ENCODE results near the gene HIBADH.

Gene HIBADH

DNA sequence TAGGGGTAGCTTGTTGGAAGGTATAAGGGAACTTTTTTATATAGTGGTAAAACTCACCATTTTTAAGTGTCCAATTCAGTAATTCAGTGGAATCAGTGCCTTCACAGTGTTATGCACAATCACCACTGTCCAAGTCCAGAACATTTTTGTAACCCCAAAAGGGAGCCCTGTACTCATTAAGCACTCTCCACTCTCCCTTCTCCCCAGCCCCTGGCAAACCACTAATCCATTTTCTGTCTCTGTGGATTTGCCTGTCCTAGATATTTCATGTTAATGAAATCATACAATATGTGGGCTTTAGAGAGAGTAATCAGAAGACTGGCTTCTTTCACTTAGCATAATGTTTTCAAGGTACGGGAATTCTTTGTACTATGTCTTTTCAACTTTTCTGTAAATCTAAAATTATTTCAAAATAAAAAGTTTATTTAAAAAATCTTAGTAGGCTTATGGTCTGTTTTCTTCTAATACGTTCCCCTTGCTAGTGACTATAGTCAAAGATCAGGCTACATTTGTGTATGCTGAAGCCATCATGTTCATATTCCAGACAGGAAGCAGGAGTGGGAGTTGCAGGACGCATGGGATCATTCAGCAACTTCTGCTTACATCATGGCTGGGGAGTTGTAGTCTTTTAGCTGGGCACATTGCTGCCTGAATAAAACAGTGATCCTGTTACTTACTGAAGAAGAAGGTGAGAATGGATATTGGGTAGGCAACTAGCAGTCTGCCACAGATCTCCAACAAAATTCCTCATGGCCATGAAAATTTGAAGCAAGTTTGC is 41.9 kb upstream of the HIBADH start:
- ChIA-PET POLR2A (no interaction called here), CTCF (no interaction called here)
- no peak overlapping the region for H3K4me3 ChIP-seq (ENCODE audit: low read depth, low read length)
- TF ChIP-seq, protein P1, sequence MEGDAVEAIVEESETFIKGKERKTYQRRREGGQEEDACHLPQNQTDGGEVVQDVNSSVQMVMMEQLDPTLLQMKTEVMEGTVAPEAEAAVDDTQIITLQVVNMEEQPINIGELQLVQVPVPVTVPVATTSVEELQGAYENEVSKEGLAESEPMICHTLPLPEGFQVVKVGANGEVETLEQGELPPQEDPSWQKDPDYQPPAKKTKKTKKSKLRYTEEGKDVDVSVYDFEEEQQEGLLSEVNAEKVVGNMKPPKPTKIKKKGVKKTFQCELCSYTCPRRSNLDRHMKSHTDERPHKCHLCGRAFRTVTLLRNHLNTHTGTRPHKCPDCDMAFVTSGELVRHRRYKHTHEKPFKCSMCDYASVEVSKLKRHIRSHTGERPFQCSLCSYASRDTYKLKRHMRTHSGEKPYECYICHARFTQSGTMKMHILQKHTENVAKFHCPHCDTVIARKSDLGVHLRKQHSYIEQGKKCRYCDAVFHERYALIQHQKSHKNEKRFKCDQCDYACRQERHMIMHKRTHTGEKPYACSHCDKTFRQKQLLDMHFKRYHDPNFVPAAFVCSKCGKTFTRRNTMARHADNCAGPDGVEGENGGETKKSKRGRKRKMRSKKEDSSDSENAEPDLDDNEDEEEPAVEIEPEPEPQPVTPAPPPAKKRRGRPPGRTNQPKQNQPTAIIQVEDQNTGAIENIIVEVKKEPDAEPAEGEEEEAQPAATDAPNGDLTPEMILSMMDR (IDR thresholded peaks at IDR 0.05; ENCODE audit: insufficient read depth, low read length, missing control alignments) = no peak
- no peak for DNase-seq (ENCODE audit: low read depth, low spot score)

DNA sequence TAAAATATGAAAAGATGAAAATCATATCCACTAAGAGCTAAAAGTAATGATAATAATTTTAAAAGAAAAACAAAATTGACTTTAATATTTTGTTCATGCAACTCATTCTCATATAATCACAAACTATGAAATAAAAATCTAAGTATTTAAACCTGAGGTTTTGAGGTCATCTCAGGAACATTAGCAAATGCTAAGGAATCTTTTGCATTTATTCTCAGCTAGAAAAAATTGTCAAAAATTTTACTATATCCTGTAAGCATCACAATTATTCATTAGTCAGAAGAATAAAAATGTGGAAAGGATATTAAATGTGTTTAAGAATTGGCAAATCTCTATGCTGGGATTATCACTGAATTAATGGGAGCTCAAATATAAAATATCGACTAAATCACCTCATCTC is 40.5 kb upstream of the HIBADH start:
- ChIA-PET CTCF (interaction anchor here (0.8 to 1.1 kb wide), 2 partner anchors 12 to 507 kb away, joined by 3 to 6 read pairs; no protein-coding TSS in a partner anchor), POLR2A (interaction anchor here (0.9 kb wide), 1 partner anchor 38 kb away, joined by 3 read pairs; no protein-coding TSS in a partner anchor)
- DNase-seq (ENCODE audit: low read depth, low spot score) = no peak
- TF ChIP-seq, protein P1 (IDR thresholded peaks at IDR 0.05; ENCODE audit: insufficient read depth, low read length, missing control alignments) = no peak
- no peak overlapping the region for H3K4me3 ChIP-seq (ENCODE audit: low read depth, low read length)

DNA sequence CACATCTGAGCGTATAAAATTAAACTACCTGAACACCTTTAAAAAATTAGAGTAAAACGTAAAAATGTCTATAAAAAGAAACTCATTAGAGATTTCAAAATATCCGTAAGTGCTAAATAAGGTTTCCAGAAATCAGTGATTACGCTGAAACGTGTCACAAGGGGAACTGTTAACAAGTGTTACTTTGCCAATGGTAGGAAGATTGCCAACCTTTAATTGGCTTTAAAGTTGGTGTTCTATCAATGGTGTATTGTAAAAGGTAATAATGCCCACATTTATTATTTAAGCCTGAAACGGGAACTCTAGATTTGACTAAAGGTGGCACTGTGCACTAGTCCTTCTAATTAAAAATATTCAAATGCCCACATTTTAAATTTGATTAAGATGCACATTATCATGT is 37.8 kb upstream of the HIBADH start:
- POLR2A ChIA-PET = no interaction called here
- no peak overlapping the region for H3K4me3 ChIP-seq (ENCODE audit: low read depth, low read length)
- no peak for DNase-seq (ENCODE audit: low read depth, low spot score)
- CTCF ChIA-PET = no interaction called here
- TF ChIP-seq, protein P1 (IDR thresholded peaks at IDR 0.05; ENCODE audit: insufficient read depth, low read length, missing control alignments) = no peak

GRCh38 chr7:27699751-27700150 is 37.1 kb upstream of the HIBADH start:
- no peak overlapping the region for H3K4me3 ChIP-seq (ENCODE audit: low read depth, low read length)
- TF ChIP-seq, protein P1 (IDR thresholded peaks at IDR 0.05; ENCODE audit: insufficient read depth, low read length, missing control alignments) = no peak
- ChIA-PET POLR2A (no interaction called here), CTCF (interaction anchor here (1.2 kb wide), 2 partner anchors 16 to 41 kb away, joined by 4 read pairs; no protein-coding TSS in a partner anchor)
- DNase-seq (ENCODE audit: low read depth, low spot score) = no peak

DNA sequence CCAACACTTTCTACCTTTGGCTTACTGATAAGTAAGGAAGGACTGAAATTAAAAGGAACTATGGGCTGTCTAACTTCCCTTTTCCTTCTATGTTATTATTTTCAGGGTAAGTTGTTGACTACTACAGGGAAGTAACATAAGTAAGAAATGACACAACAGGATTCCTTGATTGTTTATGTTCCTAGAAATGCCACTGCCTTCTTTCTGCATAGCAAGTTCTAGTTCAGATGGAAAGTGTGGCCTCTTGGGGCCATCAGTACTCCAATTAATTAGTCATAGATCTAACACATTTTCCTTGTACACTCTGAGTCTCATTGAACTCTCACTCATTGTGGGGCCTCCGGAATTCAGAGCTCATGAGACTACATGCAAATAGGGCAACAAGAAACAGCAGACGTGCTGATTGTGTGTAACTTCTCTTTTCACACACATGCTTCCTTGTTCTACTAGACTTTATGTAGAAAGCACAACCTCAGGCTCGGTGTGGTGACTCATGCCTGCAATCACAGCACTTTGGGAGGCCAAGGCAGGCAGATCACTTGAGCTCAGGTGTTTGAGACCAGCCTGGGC is 35.3 kb upstream of the HIBADH start:
- POLR2A ChIA-PET = no interaction called here
- no peak for DNase-seq (ENCODE audit: low read depth, low spot score)

DNA sequence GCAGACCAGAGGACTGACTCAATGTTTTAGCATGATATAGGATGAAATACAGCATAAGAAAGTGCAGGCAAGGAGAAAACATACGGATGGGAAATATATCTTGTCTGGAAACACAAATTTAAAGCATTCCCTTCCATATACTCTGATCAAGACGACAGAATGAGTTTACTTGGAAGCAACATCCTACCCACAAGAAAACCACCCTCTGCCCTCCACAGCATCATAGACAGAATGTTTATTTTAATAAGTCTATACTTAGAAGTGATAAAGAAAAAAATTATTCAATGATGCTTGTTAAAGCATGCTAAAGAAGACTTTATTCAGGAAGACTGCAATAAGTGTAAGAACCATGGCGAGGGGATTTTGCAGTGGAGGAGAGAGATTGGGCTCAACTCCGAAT is 32.4 kb upstream of the HIBADH start:
- TF ChIP-seq, protein P1 (IDR thresholded peaks at IDR 0.05; ENCODE audit: insufficient read depth, low read length, missing control alignments) = no peak
- CTCF ChIA-PET = no interaction called here
- POLR2A ChIA-PET = no interaction called here
- DNase-seq (ENCODE audit: low read depth, low spot score) = no peak
- H3K4me3 ChIP-seq (ENCODE audit: low read depth, low read length) = no peak overlapping the region

More for the DNA sequence above, 35.3 kb upstream of the HIBADH start:
- TF ChIP-seq, protein P1 (IDR thresholded peaks at IDR 0.05; ENCODE audit: insufficient read depth, low read length, missing control alignments) = no peak
- no peak overlapping the region for H3K4me3 ChIP-seq (ENCODE audit: low read depth, low read length)
- CTCF ChIA-PET = no interaction called here
